ENCODE data around the gene NEUROD4.

GRCh38 chr12:54983536-54984101 is 36.2 kb upstream of the NEUROD4 start:
- TF ChIP-seq POLR2AphosphoS5 (IDR thresholded peaks at IDR 0.05; ENCODE audit: low read depth) (no peak), REST (IDR thresholded peaks at IDR 0.05; ENCODE audit: insufficient replicate concordance, low read depth) (no peak), CTCF (IDR thresholded peaks at IDR 0.05; ENCODE audit: insufficient read depth, low read length) (no peak), SPI1 (IDR thresholded peaks at IDR 0.05; ENCODE audit: borderline replicate concordance, low read depth) (no peak)

Measured in HL-60 (cell line).